SH-SY5Y (cell line): ENCODE measurements around the gene OSGIN1.

Experiments
- GATA2 ChIP-seq: IDR thresholded peaks from 2 replicates; pipeline ENCODE4 v1.6.1; 2011; ENCODE audit warnings: mild to moderate bottlenecking, low read depth, low read length
- GATA3 ChIP-seq: IDR thresholded peaks from 2 replicates; pipeline ENCODE4 v1.6.1; 2011; ENCODE audit warnings: low read depth, mild to moderate bottlenecking, low read length, moderate library complexity

DNA sequence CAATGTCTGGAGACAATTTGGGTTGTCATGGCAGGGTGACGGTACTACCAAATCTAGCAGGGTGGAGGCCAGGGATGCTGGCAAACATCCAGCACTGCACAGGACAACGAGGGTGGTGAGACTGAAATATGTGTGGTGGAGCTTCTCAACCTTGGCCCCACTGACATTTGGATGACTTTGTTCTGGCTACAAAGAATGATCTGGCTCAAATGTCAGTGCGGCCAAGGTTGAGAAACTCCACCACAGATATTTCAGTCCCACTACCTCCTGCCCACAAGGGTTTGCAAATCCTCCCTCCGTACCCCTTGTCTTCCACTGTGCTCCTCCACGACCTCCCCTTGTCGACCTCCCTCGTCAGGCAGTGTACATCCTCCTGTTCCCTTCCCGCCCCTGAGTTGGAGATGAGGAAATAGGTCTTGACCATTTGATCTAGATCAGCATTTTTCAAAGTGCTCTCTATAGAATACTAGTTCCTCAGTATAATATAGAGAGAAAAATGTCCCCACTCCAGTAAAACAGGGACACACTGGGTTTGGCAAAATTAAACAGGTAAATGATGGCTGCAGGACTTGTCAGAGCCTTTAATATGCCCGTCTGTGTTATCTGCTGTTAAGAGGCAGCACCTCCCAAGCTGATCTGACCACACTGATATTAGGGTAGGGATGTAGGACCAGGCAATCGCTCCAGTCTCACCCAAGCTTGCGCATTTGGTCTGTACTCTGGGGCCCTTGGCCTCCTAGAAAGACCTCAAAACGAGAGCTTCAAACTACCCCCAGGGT, 6.8 kb downstream of the OSGIN1 start:
- no peak for TF ChIP-seq GATA3
- TF ChIP-seq GATA2, result no peak
